NCI-H748 (cell line): ENCODE data around the gene CLHC1.
A peak's percentile ranks its signal among the peaks of the same experiment; 100 is the strongest.
"Not testable (repeated sequence)": the region's sequence is repeated elsewhere in the genome, so short reads cannot be mapped to it uniquely, and the experiment has no call there.

Experiments used
- DNase-seq: peaks from one replicate; lab custom pipeline; 2025; ENCODE audit not compliant: unreplicated experiment; lab: John Stamatoyannopoulos, UW

CLHC1 gene

DNA sequence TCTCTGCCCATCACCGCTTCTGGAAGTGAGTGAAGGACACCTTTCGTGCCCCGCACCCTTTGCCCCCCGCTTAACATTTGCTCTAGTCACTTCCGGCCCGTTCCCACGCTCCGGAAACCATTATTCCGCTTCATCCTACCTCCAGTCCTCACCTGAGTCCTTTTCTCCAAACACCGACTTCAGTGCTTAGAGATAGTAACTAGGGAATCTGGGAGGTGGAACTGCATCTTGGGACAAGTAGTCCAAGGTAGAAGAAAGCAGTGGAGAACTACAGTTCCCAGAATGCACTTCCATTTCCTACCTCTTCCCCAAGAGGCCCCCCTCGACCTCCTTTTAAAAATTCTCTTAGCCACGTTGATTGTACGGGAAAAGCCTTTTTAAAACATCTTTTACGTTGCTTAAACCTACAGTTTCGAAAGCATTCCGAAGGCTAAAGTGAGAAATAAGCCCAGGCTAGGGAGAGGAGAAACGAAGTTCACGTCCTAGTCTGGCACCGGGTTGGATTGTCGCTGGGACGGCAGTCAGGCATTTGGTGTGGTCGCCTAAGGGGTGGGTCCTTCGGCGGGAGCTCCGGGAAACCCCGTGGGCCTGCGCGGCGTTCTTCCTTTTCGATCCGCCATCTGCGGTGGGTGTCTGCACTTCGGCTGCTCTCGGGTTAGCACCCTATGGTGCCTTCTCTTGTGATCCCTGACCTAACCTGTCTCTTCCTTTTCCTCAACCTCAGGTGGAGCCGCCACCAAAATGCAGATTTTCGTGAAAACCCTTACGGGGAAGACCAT lies at the start of gene CLHC1, which contains the start of gene RPS27A:
Gene CLHC1 (minus strand): TSS at position 210 of the 779 bp plus-strand sequence. CDS start 9,882 bp downstream, outside the sequence.
Gene RPS27A (plus strand): TSS at position 605 of the 779 bp plus-strand sequence. CDS start 137 bp downstream, at position 742.
- DNase-seq: peak; percentile 97

GRCh38 chr2:55280851-55281546 lies 48.9 kb upstream of the CLHC1 start:
- not testable (repeated sequence) for DNase-seq

GRCh38 chr2:55279859-55280424 lies 47.8 kb upstream of the CLHC1 start:
- not testable (repeated sequence) for DNase-seq

DNA sequence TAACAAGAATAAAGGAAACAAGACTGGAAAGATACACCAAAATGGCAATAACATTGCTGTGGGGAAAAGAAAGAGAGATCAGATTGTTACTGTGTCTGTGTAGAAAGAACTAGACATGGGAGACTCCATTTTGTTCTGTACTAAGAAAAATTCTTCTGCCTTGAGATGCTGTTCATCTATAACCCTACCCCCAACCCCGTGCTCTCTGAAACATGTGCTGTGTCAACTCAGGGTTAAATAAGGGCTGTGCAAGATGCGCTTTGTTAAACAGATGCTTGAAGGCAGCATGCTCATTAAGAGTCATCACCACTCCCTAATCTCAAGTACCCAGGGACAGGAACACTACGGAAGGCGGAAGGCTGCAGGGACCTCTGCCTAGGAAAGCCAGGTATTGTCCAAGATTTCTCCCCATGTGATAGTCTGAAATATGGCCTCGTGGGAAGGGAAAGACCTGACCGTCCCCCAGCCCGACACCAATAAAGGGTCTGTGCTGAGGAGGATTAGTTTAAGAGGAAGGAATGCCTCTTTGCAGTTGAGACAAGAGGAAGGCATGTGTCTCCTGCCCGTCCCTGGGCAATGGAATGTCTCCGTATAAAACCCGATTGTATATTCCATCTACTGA lies 47.2 kb upstream of the CLHC1 start:
- DNase-seq: not testable (repeated sequence)

DNA sequence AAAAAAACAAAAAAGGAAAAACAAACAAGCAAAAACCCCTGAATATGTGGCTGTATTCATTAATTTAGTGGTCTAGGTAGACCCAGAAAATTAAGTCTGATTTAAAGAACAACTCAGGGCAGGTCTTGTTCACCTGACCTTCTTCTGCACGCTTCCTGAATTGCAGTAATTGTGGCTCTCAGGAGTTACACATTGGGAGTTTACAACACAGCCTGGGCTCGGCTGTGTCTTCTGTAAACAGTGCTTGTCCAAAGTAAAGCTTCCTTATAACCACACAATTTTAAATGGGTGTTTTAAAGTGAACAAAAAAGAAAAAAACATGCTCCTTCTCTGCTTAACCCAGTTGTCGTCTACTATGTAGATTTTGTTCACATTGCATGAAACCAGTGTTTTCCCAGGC lies 45.2 kb upstream of the CLHC1 start:
- no peak for DNase-seq

DNA sequence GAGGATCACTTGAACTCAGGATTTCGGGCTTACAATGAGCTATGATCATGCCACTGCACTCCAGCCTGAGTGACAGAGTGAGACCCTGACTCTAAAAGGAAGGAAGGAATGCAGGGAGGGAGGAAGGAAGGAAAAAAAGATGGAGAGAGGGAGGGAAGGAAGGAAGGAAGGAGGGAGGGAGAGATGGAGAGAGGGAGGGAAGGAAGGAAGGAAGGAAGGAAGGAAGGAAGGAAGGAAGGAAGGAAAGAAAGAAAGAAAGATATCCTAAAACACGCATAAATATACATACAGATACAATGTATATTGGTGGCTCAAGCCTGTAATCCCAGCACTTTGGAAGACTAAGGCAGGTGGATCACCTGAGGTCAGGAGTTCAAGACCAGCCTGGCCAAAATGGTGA lies 42.3 kb upstream of the CLHC1 start:
- not testable (repeated sequence) for DNase-seq

- peak; percentile 3 for DNase-seq
These were observed 37.5 kb upstream of the CLHC1 start for GRCh38 chr2:55269645-55269990.

GRCh38 chr2:55268907-55269644 lies 37.0 kb upstream of the CLHC1 start, which contains the start of gene MTIF2:
MTIF2 (minus strand) TSS chr2:55269231; CDS start chr2:55263858, 5,373 bp downstream.
- peak; percentile 93 for DNase-seq

DNA sequence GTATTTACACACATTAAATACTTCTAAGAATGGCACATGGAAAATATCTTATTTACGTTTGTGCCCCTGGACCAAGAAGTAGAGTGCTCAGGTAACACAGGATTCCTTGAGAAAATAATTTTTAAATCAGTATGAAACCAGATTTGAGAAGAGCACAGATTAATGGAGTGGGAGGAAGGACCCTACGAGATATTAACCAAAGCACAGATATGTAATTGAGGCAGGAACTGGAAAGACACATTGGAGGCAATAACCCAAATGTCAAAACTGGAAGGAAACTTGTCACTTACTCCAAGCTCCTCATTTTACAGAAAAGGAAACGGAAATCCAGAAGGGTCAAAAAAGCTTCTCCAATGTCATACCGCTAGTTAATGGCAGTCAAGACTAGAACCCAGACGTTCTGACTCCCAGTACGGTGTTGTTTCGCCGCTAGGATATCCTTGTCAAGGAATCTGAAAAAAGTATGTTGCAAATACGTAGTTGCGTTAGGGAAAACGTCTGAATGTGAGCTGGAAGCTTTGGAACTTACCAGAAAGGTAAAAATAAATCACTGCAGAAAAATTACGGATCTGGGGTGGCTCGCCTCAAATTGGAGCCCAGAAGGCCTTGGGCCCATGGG lies 36.3 kb upstream of the CLHC1 start:
- peak; percentile 20 for DNase-seq

- not testable (repeated sequence) for DNase-seq
These were observed 27.5 kb upstream of the CLHC1 start for GRCh38 chr2:55259586-55259985.

DNA sequence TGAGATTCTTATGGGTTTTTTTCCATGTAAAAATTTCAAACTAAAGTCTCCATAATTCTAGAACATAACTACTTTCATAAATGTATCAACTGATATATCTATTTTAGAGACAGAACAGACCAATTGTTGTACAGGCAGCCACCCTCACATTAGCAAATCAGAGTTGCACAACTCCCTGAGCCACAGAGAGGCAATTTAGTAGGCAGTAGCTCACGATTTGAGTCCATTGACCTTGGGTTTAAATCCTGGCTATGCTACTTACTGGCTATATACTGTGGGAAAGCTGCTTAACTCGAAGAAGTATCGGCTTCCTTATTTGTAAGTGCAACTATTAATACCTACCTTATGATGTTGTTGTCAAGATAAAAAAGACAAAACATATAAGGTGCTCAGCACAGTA lies 20.7 kb upstream of the CLHC1 start:
- DNase-seq: no peak

- no peak for DNase-seq
These were observed 14.9 kb upstream of the CLHC1 start for GRCh38 chr2:55247025-55247424.

DNA sequence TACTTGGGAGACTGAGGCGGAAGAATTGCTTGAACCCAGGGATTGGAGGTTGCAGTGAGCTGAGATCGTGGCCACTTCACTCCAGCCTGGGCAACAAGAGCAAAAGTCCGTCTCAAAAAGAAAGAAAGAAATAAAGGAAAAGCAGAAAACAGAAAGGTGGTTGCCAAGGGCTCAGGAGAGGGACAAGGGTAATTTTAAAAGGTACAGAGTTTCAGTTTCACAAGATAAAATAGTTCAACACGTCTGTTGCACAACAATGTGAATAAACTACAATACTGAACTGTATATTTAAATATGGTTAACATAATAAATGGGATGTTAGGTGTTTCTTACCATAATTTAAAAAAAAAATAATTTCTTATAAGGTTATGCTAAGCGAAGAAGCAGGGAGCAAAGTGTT lies 13.3 kb upstream of the CLHC1 start:
- no peak for DNase-seq

GRCh38 chr2:55242617-55243016 lies 10.5 kb upstream of the CLHC1 start:
- DNase-seq: no peak

DNA sequence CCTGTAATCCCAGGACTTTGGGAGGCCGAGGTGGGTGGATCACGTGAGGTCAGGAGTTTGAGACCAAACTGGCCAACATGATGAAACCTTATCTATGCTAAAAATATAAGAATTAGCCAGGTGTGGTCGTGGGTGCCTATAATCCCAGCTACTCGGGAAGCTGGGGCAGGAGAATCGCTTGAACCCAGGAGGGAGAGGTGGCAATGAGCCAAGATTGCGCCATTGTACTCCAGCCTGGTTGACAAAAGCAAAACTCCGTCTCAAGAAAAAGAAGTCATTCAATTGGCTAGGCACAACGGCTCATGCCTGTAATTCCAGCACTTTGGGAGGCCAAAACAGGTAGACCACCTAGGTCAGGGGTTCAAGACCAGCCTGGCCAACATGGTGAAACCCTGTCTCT lies 9.5 kb upstream of the CLHC1 start:
- DNase-seq: not testable (repeated sequence)

- DNase-seq: peak; percentile 39
These were observed 7.6 kb upstream of the CLHC1 start for GRCh38 chr2:55239656-55240222.

- no peak for DNase-seq
These were observed 5.0 kb upstream of the CLHC1 start for GRCh38 chr2:55236992-55237543.

GRCh38 chr2:55235724-55236538 lies 3.8 kb upstream of the CLHC1 start:
- DNase-seq: no peak

DNA sequence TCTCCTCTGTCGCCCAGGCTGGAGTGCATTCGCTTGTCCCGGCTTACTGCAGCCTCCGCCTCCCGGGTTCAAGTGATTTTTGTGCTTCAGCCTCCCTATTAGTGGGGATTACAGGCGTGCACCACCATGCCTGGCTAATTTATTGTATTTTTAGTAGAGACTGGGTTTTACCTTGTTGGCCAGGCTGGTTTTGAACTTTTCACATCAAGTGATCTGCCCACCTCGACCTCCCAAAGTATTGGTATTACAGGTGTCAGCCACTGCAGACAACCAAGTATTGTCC lies 1.5 kb upstream of the CLHC1 start:
- DNase-seq: no peak
